K562 (cell line): Measurements from ENCODE around the gene ANAPC4. TPM values are rescaled to one million over a fixed set of nuclear protein-coding genes. Genes with fewer than 3 reads are reported as not detected.

Experiments
- ATAC-seq: fragments of 200-7000 bp; cut with Tn5 transposase; 3 replicates; pipeline ENCODE4 v1.9.1; 2020; ENCODE audit warnings: moderate library complexity
- BruUV-seq: library from RNA; stranded (reverse); fragments of 400-500 nt; replicated peaks from 2 replicates; lab custom pipeline; 2021; lab: Mats Ljungman, UMichigan
- CTCF ChIA-PET: fragments of 300-600 bp; formaldehyde crosslinking; extraction: SDS; loops from one replicate; lab custom pipeline; 2021; ENCODE audit warnings: low intra/inter-chr PET ratio; lab: Yijun Ruan, JAX
- POLR2A ChIA-PET: fragments of 300-600, 350-650 bp; sonication (Branson Sonifier 250); formaldehyde crosslinking; extraction: SDS; loops from one replicate; lab custom pipeline; 2021; ENCODE audit warnings: antibody characterized with exemption, inconsistent platforms; lab: Yijun Ruan, JAX
- DNase-seq, 4 experiments: peaks; one replicate each; pipeline versions ENCODE4 v3.0.0 to v3.0.0-alpha.2; 2011 to 2018; ENCODE audit warnings: low spot score in 3 of 4, mixed read lengths in 3 of 4; ENCODE audit errors: extremely low read depth in 1 of 4
- FAIRE-seq: peaks from 2 replicates; lab custom pipeline; 2011; peaks lifted over from hg19 to GRCh38; lab: Jason Lieb, UNC
- H2AFZ ChIP-seq: 2 replicates; pipeline ENCODE4 v1.6.0; 2011; ENCODE audit warnings: low read depth, low read length, control low read depth, inconsistent platforms
- H3K27ac ChIP-seq: fragments of 200-600 bp; 3 replicates; pipeline ENCODE4 v1.8.0; 2011; ENCODE audit warnings: low read depth, mild to moderate bottlenecking, control low read depth, inconsistent platforms, low read length, moderate library complexity, mixed read lengths; ENCODE audit errors: extremely low read depth
- H3K27me3 ChIP-seq, 2 experiments: fragments of 300-600 bp in 1 of 2; 2 replicates in 1 of 2; 3 replicates in 1 of 2; pipeline versions ENCODE4 v1.6.0 to v1.8.0; 2011; ENCODE audit warnings: inconsistent platforms in 2 of 2, low read length in 2 of 2, mild to moderate bottlenecking in 1 of 2, mixed read lengths in 1 of 2, moderate library complexity in 1 of 2; ENCODE audit not compliant: control insufficient read depth in 2 of 2, insufficient read depth in 2 of 2
- H3K36me3 ChIP-seq: fragments of 300-600 bp; 3 replicates; pipeline ENCODE4 v1.8.0; 2011; ENCODE audit warnings: mild to moderate bottlenecking, low read length, inconsistent platforms; ENCODE audit not compliant: control insufficient read depth, insufficient read depth
- H3K4me1 ChIP-seq, 2 experiments: fragments of 200-600 bp in 1 of 2; replicated peaks in 1 of 2; 2 replicates in 1 of 2; 3 replicates in 1 of 2; pipeline versions ENCODE4 v1.5.1 to v1.8.0; 2011; ENCODE audit warnings: inconsistent platforms in 2 of 2, low read length in 2 of 2, mild to moderate bottlenecking in 1 of 2, mixed read lengths in 1 of 2, moderate library complexity in 1 of 2; ENCODE audit not compliant: control insufficient read depth in 2 of 2, insufficient read depth in 2 of 2
- H3K4me2 ChIP-seq: 2 replicates; pipeline ENCODE4 v1.6.1; 2011; ENCODE audit warnings: low read length, control low read depth, inconsistent platforms, mixed read lengths; ENCODE audit not compliant: insufficient read depth
- H3K4me3 ChIP-seq: fragments of 200-600 bp; sonication (generic), shearing (Covaris generic); 2 replicates; pipeline ENCODE4 v1.5.1; 2016; ENCODE audit warnings: control low read depth, inconsistent platforms
- H3K79me2 ChIP-seq: fragments of 200-600 bp; 3 replicates; pipeline ENCODE4 v1.8.0; 2011; ENCODE audit warnings: low read length, inconsistent platforms; ENCODE audit not compliant: control insufficient read depth, insufficient read depth
- H3K9ac ChIP-seq, 2 experiments: 2 replicates each; pipeline versions ENCODE4 v1.6.0 to v1.6.1; 2011; ENCODE audit warnings: low read depth in 2 of 2, low read length in 2 of 2, control low read depth in 1 of 2, inconsistent platforms in 1 of 2, mild to moderate bottlenecking in 1 of 2, mixed read lengths in 1 of 2; ENCODE audit not compliant: insufficient read depth in 1 of 2
- H3K9me1 ChIP-seq: one replicate; pipeline ENCODE4 v1.6.0; 2011; ENCODE audit warnings: inconsistent platforms, mild to moderate bottlenecking, low read length, moderate library complexity; ENCODE audit not compliant: control insufficient read depth, insufficient read depth
- H3K9me3 ChIP-seq: replicated peaks from 2 replicates; pipeline ENCODE4 v1.5.1; 2011; ENCODE audit warnings: low read depth, low read length, inconsistent platforms; ENCODE audit not compliant: control insufficient read depth, insufficient read depth
- H4K20me1 ChIP-seq: replicated peaks from 2 replicates; pipeline ENCODE4 v1.6.1; 2011; ENCODE audit warnings: low read length, inconsistent platforms, mixed read lengths; ENCODE audit not compliant: control insufficient read depth, insufficient read depth
- COPS2 ChIP-seq: fragments of 450-650 bp; conservative IDR thresholded peaks from 2 replicates; pipeline ENCODE4 v1.6.1; 2016; ENCODE audit warnings: mild to moderate bottlenecking, moderate library complexity
- CXXC5 ChIP-seq: fragments of 250-450 bp; sonication (Bioruptor Pico); IDR thresholded peaks from 2 replicates; pipeline ENCODE4 v1.8.0; 2022; ENCODE audit warnings: inconsistent platforms, mild to moderate bottlenecking, moderate library complexity
- DLX4 ChIP-seq: fragments of 250-450 bp; sonication (Bioruptor Pico); IDR thresholded peaks from 2 replicates; pipeline ENCODE4 v1.6.1; 2021; ENCODE audit warnings: mild to moderate bottlenecking
- HNRNPH1 ChIP-seq: fragments of 200-400 bp; formaldehyde crosslinking; optimal IDR thresholded peaks from 2 replicates; pipeline ENCODE3; 2017; ENCODE audit warnings: low read depth, mild to moderate bottlenecking, low read length, moderate library complexity
- ID3 ChIP-seq, 2 experiments: fragments of 250-450 bp in 1 of 2; fragments of 450-650 bp in 1 of 2; sonication (Bioruptor Pico) in 1 of 2; IDR thresholded peaks; 2 replicates each; pipeline versions ENCODE4 v1.6.1 to v1.8.0; 2016 to 2021; ENCODE audit warnings: mild to moderate bottlenecking in 2 of 2, moderate library complexity in 2 of 2, missing compliant biosample characterization in 1 of 2, missing genetic modification characterization in 1 of 2
- MAFK ChIP-seq: IDR thresholded peaks from 2 replicates; pipeline ENCODE4 v1.6.1; 2011; ENCODE audit warnings: low read length, improper control_type of control experiment
- MCM7 ChIP-seq, 2 experiments: fragments of 450-650 bp; IDR thresholded peaks; 2 replicates each; pipeline ENCODE4 v1.6.1; 2016 to 2018
- NCOA6 ChIP-seq: fragments of 450-650 bp; IDR thresholded peaks from 2 replicates; pipeline ENCODE4 v1.6.1; 2017; ENCODE audit warnings: mild to moderate bottlenecking
- POU5F1 ChIP-seq: fragments of 150-350 bp; IDR thresholded peaks from 2 replicates; pipeline ENCODE4 v1.6.1; 2014; ENCODE audit warnings: borderline replicate concordance, low read length, low read depth, mild to moderate bottlenecking; ENCODE audit not compliant: partially characterized antibody
- RCOR1 ChIP-seq, 2 experiments: IDR thresholded peaks; 2 replicates each; pipeline ENCODE4 v1.6.1; 2012; ENCODE audit warnings: low read depth in 2 of 2, low read length in 2 of 2, borderline replicate concordance in 1 of 2, improper control_type of control experiment in 1 of 2
- SNRNP70 ChIP-seq: fragments of 200-400 bp; formaldehyde crosslinking; optimal IDR thresholded peaks from 2 replicates; pipeline ENCODE3; 2017; ENCODE audit warnings: low read depth, low read length
- STAT6 ChIP-seq: sonication (generic); formaldehyde crosslinking; IDR thresholded peaks from 2 replicates; pipeline ENCODE4 v1.8.1; 2023; ENCODE audit warnings: mild to moderate bottlenecking, missing genetic modification reagents
- TAL1 ChIP-seq: fragments of 450-650 bp; IDR thresholded peaks from 2 replicates; pipeline ENCODE4 v1.6.1; 2016; ENCODE audit warnings: mild to moderate bottlenecking
- TCF15 ChIP-seq: fragments of 250-450 bp; sonication (Bioruptor Pico); IDR thresholded peaks from 2 replicates; pipeline ENCODE4 v1.8.0; 2022; ENCODE audit warnings: moderate library complexity, mild to moderate bottlenecking, inconsistent platforms
- THRAP3 ChIP-seq: fragments of 450-650 bp; IDR thresholded peaks from 2 replicates; pipeline ENCODE4 v1.6.1; 2016; ENCODE audit warnings: mild to moderate bottlenecking, inconsistent platforms, borderline replicate concordance
- ZBED1 ChIP-seq: IDR thresholded peaks from 2 replicates; pipeline ENCODE4 v1.6.1; 2014
- ZNF3 ChIP-seq: fragments of 250-450 bp; sonication (Bioruptor Pico); IDR thresholded peaks from 2 replicates; pipeline ENCODE4 v1.5.0; 2021; ENCODE audit warnings: mild to moderate bottlenecking, moderate library complexity
- WGBS: fragments of 100-300 bp; shearing (Covaris generic); methylation state at CpG from one replicate; pipeline ENCODE4 v1.1.6; 2016; ENCODE audit warnings: low coverage, mixed read lengths; ENCODE audit not compliant: insufficient coverage; ENCODE audit errors: missing lambda C conversion rate; 5-methylcytosine and 5-hydroxymethylcytosine counted together
- in situ Hi-C: fragments of 300-500 bp; cut with MboI; formaldehyde crosslinking; loops from 4 replicates; pipeline ENCODE4 v1.15.0; 2018; ENCODE audit warnings: inconsistent platforms, mixed read lengths
- intact Hi-C: fragments of 100-400 bp; cut with micrococcal nuclease; formaldehyde crosslinking; loops from 2 replicates; pipeline ENCODE4 v1.14.2; 2022
- polyA plus RNA-seq, 8 experiments: library from polyadenylated mRNA; depleted of rRNA in 4 of 8; stranded (reverse) in 5 of 8; unstranded in 3 of 8; fragments of >200 nt; fragmentation: Nextera tagmentation in 2 of 8; fragmentation: Illumina TruSeq in 1 of 8; extraction: Ambion mirVana in 2 of 8; extraction: Trizol in 1 of 8; gene quantifications; 2 replicates each; pipeline versions ENCODE4 v1.2.1 to v1.2.3, GENCODE V29; 2011 to 2014; ENCODE audit warnings: inconsistent platforms in 1 of 8, missing spikeins in 1 of 8
- total RNA-seq, 7 experiments: library from RNA; depleted of rRNA in 6 of 7; stranded (reverse); fragments of >200 nt in 6 of 7; fragmentation: Illumina TruSeq in 2 of 7; extraction: Trizol in 2 of 7; gene quantifications; 2 replicates each; pipeline versions ENCODE4 v1.2.1 to v1.2.3, GENCODE V29; 2011 to 2021; ENCODE audit warnings: low replicate concordance in 1 of 7

The ANAPC4 gene
- total and polyA plus RNA-seq, 9 of the 15 experiments (the other 6 are each of a cell fraction or from before 2014, with no cell fraction given), result 23.9 to 47.0 (median 31.9) TPM

GRCh38 chr4:25437926-25438325, 60.9 kb downstream of the ANAPC4 start (continued):
- TF ChIP-seq POU5F1 (no peak), ZNF3 (CRISPR knock-in tag) (no peak), TAL1 (no peak), ZBED1 (no peak)

GRCh38 chr4:25439918-25440477, 62.9 kb downstream of the ANAPC4 start:
- no peaks in the 10 kb centered on the region for H3K9me3 ChIP-seq
- ATAC-seq, result peak; percentile 91
- WGBS, result 5% methylated on average over 2 of the region's 2 CpGs
- no peak overlapping the region for H2AFZ ChIP-seq
- ChIA-PET CTCF (interaction anchor here (0.6 to 1.2 kb wide), 3 partner anchors 327 to 1598 kb away, joined by 3 to 4 read pairs (median 3); no protein-coding TSS in a partner anchor), POLR2A (interaction anchor here (0.8 to 1.1 kb wide), 2 partner anchors 9 to 31 kb away, joined by 3 read pairs; no protein-coding TSS in a partner anchor)
- intact Hi-C loops (loop anchor here (1.0 to 10.0 kb wide), 4 partner anchors 15 to 545 kb away; no protein-coding TSS in a partner anchor), in situ Hi-C loops (loop anchor here (10.0 kb wide), 1 partner anchor 345 kb away; no protein-coding TSS in a partner anchor)
- no peaks in the 10 kb centered on the region for H3K79me2 ChIP-seq
- no peak overlapping the region for H3K27ac ChIP-seq
- H3K4me2 ChIP-seq, result no peak overlapping the region
- no peak overlapping the region for H3K9ac ChIP-seq
- H3K36me3 ChIP-seq, result no peaks in the 10 kb centered on the region
- 0 out of 2 replicates have a peak, but pooled peaks cover 5% of the 10 kb centered on the region for H4K20me1 ChIP-seq
- FAIRE-seq, result peak; percentile 92
- DNase-seq, result peak; percentile 71 to 79 (median 78)
- BruUV-seq, result no TSS peak
- H3K9me1 ChIP-seq, result no peaks in the 10 kb centered on the region
- peaks cover 10 to 38% of the 10 kb centered on the region in 2 experiments; a peak in 4 of 5 replicates for H3K27me3 ChIP-seq
- no peak overlapping the region for H3K4me3 ChIP-seq
- no peaks in the 10 kb centered on the region; a peak in 1 of 5 replicates for H3K4me1 ChIP-seq
- TF ChIP-seq HNRNPH1, result no peak
- TF ChIP-seq TCF15 (CRISPR knock-in tag), result no peak
- no peak for TF ChIP-seq MCM7 (IDR thresholded peaks at IDR 0.05)
- TF ChIP-seq RCOR1 (IDR thresholded peaks at IDR 0.05; ENCODE audit: borderline replicate concordance in 1 of 2, low read depth in 2 of 2, low read length in 2 of 2), result peak in 1 of 2 experiments; percentile 75; a peak in 1 of 4 replicates
- TF ChIP-seq MAFK, result no peak
- TF ChIP-seq NCOA6, result no peak
- TF ChIP-seq THRAP3, result no peak
- TF ChIP-seq COPS2, result no peak
- no peak for TF ChIP-seq DLX4 (CRISPR knock-in tag)
- TF ChIP-seq ID3 (CRISPR knock-in tag; IDR thresholded peaks at IDR 0.05), result no peak
- TF ChIP-seq ID3 (tag; IDR thresholded peaks at IDR 0.05), result no peak
- no peak for TF ChIP-seq STAT6 (CRISPR knock-in tag)
- no peak for TF ChIP-seq CXXC5
- TF ChIP-seq SNRNP70, result no peak
